GM23338 (cell line): ENCODE results near the gene CLIC3. TPM values are rescaled to one million over a fixed set of nuclear protein-coding genes. Genes with fewer than 3 reads are reported as not detected.

ENCODE experiments used
- ATAC-seq: fragments of 200-7000 bp; cut with Tn5 transposase; 3 replicates; pipeline ENCODE4 v1.9.1; 2020
- DNase-seq: peaks from one replicate; pipeline ENCODE4 v3.0.0-alpha.2; 2015; ENCODE audit warnings: low spot score
- H2AFZ ChIP-seq: fragments of 200-600 bp; sonication (generic); 2 replicates; pipeline ENCODE4 v1.8.0; 2016; ENCODE audit warnings: antibody characterized with exemption, mild to moderate bottlenecking, moderate library complexity
- H3F3A ChIP-seq: fragments of 200-600 bp; sonication (generic); replicated peaks from 2 replicates; pipeline ENCODE4 v1.8.0; 2017; ENCODE audit warnings: antibody characterized with exemption, mixed run types, low read depth
- H3K27ac ChIP-seq: fragments of 200-600 bp; sonication (generic); 2 replicates; pipeline ENCODE4 v1.6.1; 2016; ENCODE audit warnings: low read depth
- H3K27me3 ChIP-seq: fragments of 200-600 bp; sonication (generic); 2 replicates; pipeline ENCODE4 v1.8.0; 2016; ENCODE audit warnings: mild to moderate bottlenecking, mixed run types, moderate library complexity; ENCODE audit not compliant: insufficient read depth
- H3K36me3 ChIP-seq: fragments of 200-600 bp; sonication (generic); 2 replicates; pipeline ENCODE4 v1.8.0; 2016; ENCODE audit warnings: mild to moderate bottlenecking; ENCODE audit not compliant: insufficient read depth
- H3K4me1 ChIP-seq: fragments of 200-600 bp; sonication (generic); 2 replicates; pipeline ENCODE4 v1.8.0; 2016; ENCODE audit warnings: mild to moderate bottlenecking, moderate library complexity; ENCODE audit not compliant: insufficient read depth
- H3K4me2 ChIP-seq: fragments of 200-600 bp; sonication (generic); 2 replicates; pipeline ENCODE4 v1.7.1; 2017; ENCODE audit warnings: mixed run types
- H3K4me3 ChIP-seq: fragments of 200-600 bp; sonication (generic); 2 replicates; pipeline ENCODE4 v1.6.1; 2016; ENCODE audit warnings: mixed run types
- H3K79me2 ChIP-seq: fragments of 200-600 bp; sonication (generic); replicated peaks from 2 replicates; pipeline ENCODE4 v1.8.0; 2017; ENCODE audit warnings: mild to moderate bottlenecking; ENCODE audit not compliant: insufficient read depth
- H3K9me2 ChIP-seq: fragments of 200-600 bp; sonication (generic); 2 replicates; pipeline ENCODE4 v1.8.0; 2017; ENCODE audit not compliant: insufficient read depth
- H4K20me1 ChIP-seq: fragments of 200-600 bp; sonication (generic); replicated peaks from 2 replicates; pipeline ENCODE4 v1.8.0; 2017; ENCODE audit warnings: mild to moderate bottlenecking; ENCODE audit not compliant: insufficient read depth
- H3K27ac Mint-ChIP-seq: 2 replicates; pipeline ENCODE4 v1.8.0; 2020; ENCODE audit warnings: inconsistent platforms, mild to moderate bottlenecking, moderate library complexity, mixed read lengths
- H3K27me3 Mint-ChIP-seq: 3 replicates; pipeline ENCODE4 v1.8.0; 2022; ENCODE audit warnings: low read depth, mild to moderate bottlenecking, moderate library complexity, mixed read lengths, inconsistent platforms; ENCODE audit not compliant: insufficient read depth, poor library complexity
- H3K36me3 Mint-ChIP-seq: 3 replicates; pipeline ENCODE4 v1.8.0; 2021; ENCODE audit warnings: low read depth, mild to moderate bottlenecking, inconsistent platforms, moderate library complexity, mixed read lengths
- H3K4me1 Mint-ChIP-seq: 3 replicates; pipeline ENCODE4 v1.8.0; 2020; ENCODE audit warnings: mild to moderate bottlenecking, inconsistent platforms, mixed read lengths
- H3K4me3 Mint-ChIP-seq: 3 replicates; pipeline ENCODE4 v1.8.0; 2021; ENCODE audit warnings: moderate library complexity, mild to moderate bottlenecking, inconsistent platforms, mixed read lengths
- H3K9me3 Mint-ChIP-seq: 3 replicates; pipeline ENCODE4 v1.8.0; 2020; ENCODE audit warnings: moderate library complexity, mild to moderate bottlenecking, inconsistent platforms, mixed read lengths
- EZH2 ChIP-seq: fragments of 200-600 bp; sonication (generic); IDR thresholded peaks from one replicate; pipeline ENCODE4 v1.8.0; 2017; ENCODE audit warnings: antibody characterized with exemption, mild to moderate bottlenecking, low read depth; ENCODE audit not compliant: unreplicated experiment
- JUNB ChIP-seq: IDR thresholded peaks from one replicate; pipeline ENCODE4 v1.6.1; 2016; ENCODE audit warnings: antibody characterized with exemption; ENCODE audit not compliant: unreplicated experiment
- NANOG ChIP-seq: IDR thresholded peaks from 2 replicates; pipeline ENCODE4 v1.6.1; 2016; ENCODE audit warnings: antibody characterized with exemption, borderline replicate concordance
- ZNF114 ChIP-seq: fragments of 250-450 bp; sonication (Bioruptor Pico); IDR thresholded peaks from 2 replicates; pipeline ENCODE4 v1.5.0; 2020; ENCODE audit warnings: mild to moderate bottlenecking, moderate library complexity
- polyA plus RNA-seq: library from polyadenylated mRNA; unstranded; fragments of >200 nt; fragmentation: Nextera tagmentation; extraction: Ambion mirVana; gene quantifications from 2 replicates; pipeline ENCODE4 v1.2.1, GENCODE V29; 2016
- total RNA-seq: library from RNA; depleted of rRNA; stranded (reverse); fragments of >200 nt; shearing (Covaris generic); gene quantifications from 2 replicates; pipeline ENCODE4 v1.2.3, GENCODE V29; 2014
- TF ChIP-seq, protein P1 (sequence below): IDR thresholded peaks from one replicate; pipeline ENCODE4 v1.6.1; 2018; ENCODE audit warnings: antibody characterized with exemption; ENCODE audit not compliant: unreplicated experiment
- TF ChIP-seq, protein P2 (sequence below): IDR thresholded peaks from 2 replicates; pipeline ENCODE4 v1.6.1; 2016; ENCODE audit warnings: antibody characterized with exemption
- TF ChIP-seq, protein P3 (sequence below), 2 experiments: fragments of 200-600 bp in 1 of 2; sonication (generic) in 1 of 2; conservative IDR thresholded peaks; 2 replicates each; pipeline versions ENCODE4 v1.5.1 to v1.6.1; 2016 to 2017; ENCODE audit warnings: antibody characterized with exemption in 2 of 2, low read depth in 2 of 2, mild to moderate bottlenecking in 2 of 2, moderate library complexity in 1 of 2

The CLIC3 gene
- total and polyA plus RNA-seq, 2 experiments from 2014 or later = 0.53 to 0.56 TPM

- TF ChIP-seq, protein P1, sequence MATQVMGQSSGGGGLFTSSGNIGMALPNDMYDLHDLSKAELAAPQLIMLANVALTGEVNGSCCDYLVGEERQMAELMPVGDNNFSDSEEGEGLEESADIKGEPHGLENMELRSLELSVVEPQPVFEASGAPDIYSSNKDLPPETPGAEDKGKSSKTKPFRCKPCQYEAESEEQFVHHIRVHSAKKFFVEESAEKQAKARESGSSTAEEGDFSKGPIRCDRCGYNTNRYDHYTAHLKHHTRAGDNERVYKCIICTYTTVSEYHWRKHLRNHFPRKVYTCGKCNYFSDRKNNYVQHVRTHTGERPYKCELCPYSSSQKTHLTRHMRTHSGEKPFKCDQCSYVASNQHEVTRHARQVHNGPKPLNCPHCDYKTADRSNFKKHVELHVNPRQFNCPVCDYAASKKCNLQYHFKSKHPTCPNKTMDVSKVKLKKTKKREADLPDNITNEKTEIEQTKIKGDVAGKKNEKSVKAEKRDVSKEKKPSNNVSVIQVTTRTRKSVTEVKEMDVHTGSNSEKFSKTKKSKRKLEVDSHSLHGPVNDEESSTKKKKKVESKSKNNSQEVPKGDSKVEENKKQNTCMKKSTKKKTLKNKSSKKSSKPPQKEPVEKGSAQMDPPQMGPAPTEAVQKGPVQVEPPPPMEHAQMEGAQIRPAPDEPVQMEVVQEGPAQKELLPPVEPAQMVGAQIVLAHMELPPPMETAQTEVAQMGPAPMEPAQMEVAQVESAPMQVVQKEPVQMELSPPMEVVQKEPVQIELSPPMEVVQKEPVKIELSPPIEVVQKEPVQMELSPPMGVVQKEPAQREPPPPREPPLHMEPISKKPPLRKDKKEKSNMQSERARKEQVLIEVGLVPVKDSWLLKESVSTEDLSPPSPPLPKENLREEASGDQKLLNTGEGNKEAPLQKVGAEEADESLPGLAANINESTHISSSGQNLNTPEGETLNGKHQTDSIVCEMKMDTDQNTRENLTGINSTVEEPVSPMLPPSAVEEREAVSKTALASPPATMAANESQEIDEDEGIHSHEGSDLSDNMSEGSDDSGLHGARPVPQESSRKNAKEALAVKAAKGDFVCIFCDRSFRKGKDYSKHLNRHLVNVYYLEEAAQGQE = no peak
- no peak for TF ChIP-seq JUNB
Measured at GRCh38 chr9:136983656-136984314, 12.6 kb downstream of the CLIC3 start (continued).

DNA sequence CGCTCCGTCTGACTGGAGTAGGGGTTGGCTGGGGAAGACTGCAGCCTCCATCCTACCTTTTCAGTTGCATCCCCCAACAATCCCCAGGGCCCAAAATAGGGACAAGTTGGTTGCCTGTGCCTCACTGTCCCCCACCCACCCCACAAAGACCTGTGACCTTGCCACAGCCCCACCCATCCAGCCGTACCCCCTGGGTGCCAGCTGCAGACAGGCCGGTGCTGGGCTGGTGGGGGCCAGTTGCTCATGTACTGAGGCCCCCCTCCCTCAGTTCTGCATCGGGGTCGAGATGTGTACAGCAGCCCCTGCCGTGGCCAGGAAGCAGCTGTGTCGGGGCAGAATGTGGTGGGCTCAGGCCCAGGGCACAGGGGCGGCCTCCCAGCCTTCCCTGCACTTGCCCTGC is 13.2 kb downstream of the CLIC3 start:
- Mint-ChIP-seq H3K4me3 (no peak overlapping the region), H3K27me3 (peaks cover 20% of the 10 kb centered on the region), H3K4me1 (no peaks in the 10 kb centered on the region; the same call in 2 of the 3 replicates), H3K9me3 (no peaks in the 10 kb centered on the region), H3K36me3 (no peaks in the 10 kb centered on the region; the same call in 2 of the 3 replicates), H3K27ac (no peak overlapping the region)
- DNase-seq = no peak
- Histone ChIP-seq H3K27me3 (peaks cover 39% of the 10 kb centered on the region), H3K36me3 (no peaks in the 10 kb centered on the region), H2AFZ (no peak overlapping the region), H4K20me1 (no peaks in the 10 kb centered on the region), H3K9me2 (no peaks in the 10 kb centered on the region), H3K4me2 (no peak overlapping the region), H3K79me2 (no peaks in the 10 kb centered on the region), H3F3A (no peaks in the 10 kb centered on the region), H3K4me1 (peaks cover 3% of the 10 kb centered on the region; the same call in 1 of the 2 replicates), H3K27ac (no peak overlapping the region), H3K4me3 (no peak overlapping the region)
- ATAC-seq = no peak
- TF ChIP-seq, protein P2, sequence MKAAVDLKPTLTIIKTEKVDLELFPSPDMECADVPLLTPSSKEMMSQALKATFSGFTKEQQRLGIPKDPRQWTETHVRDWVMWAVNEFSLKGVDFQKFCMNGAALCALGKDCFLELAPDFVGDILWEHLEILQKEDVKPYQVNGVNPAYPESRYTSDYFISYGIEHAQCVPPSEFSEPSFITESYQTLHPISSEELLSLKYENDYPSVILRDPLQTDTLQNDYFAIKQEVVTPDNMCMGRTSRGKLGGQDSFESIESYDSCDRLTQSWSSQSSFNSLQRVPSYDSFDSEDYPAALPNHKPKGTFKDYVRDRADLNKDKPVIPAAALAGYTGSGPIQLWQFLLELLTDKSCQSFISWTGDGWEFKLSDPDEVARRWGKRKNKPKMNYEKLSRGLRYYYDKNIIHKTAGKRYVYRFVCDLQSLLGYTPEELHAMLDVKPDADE = no peak
- TF ChIP-seq NANOG (no peak), EZH2 (no peak), ZNF114 (CRISPR knock-in tag) (no peak)
- TF ChIP-seq, protein P1 = no peak
- TF ChIP-seq, protein P3, sequence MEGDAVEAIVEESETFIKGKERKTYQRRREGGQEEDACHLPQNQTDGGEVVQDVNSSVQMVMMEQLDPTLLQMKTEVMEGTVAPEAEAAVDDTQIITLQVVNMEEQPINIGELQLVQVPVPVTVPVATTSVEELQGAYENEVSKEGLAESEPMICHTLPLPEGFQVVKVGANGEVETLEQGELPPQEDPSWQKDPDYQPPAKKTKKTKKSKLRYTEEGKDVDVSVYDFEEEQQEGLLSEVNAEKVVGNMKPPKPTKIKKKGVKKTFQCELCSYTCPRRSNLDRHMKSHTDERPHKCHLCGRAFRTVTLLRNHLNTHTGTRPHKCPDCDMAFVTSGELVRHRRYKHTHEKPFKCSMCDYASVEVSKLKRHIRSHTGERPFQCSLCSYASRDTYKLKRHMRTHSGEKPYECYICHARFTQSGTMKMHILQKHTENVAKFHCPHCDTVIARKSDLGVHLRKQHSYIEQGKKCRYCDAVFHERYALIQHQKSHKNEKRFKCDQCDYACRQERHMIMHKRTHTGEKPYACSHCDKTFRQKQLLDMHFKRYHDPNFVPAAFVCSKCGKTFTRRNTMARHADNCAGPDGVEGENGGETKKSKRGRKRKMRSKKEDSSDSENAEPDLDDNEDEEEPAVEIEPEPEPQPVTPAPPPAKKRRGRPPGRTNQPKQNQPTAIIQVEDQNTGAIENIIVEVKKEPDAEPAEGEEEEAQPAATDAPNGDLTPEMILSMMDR (conservative IDR thresholded peaks at IDR 0.05; ENCODE audit: low read depth in 2 of 2) = no peak
